H1 (cell line): ENCODE results near the gene ARHGAP26. TPM values are rescaled to one million over a fixed set of nuclear protein-coding genes. Genes with fewer than 3 reads are reported as not detected.

ENCODE experiments used
- CTCF ChIA-PET: fragments of 300-600 bp; sonication (Branson Sonifier 250); formaldehyde crosslinking; loops from one replicate; lab custom pipeline; 2021; ENCODE audit not compliant: partially characterized antibody; lab: Charles Lee
- POLR2A ChIA-PET: fragments of 300-600 bp; sonication (Branson Sonifier 250); formaldehyde crosslinking; loops from one replicate; lab custom pipeline; 2021; ENCODE audit warnings: inconsistent platforms; ENCODE audit not compliant: partially characterized antibody; lab: Charles Lee
- DNase-seq, 2 experiments: peaks; one replicate each; pipeline versions ENCODE4 v3.0.0 to v3.0.0-alpha.2; 2010 to 2022; ENCODE audit warnings: low spot score in 2 of 2, low read depth in 1 of 2, mixed read lengths in 1 of 2
- FAIRE-seq: peaks from 2 replicates; lab custom pipeline; 2011; peaks lifted over from hg19 to GRCh38; lab: Jason Lieb, UNC
- H2AFZ ChIP-seq: 2 replicates; pipeline ENCODE4 v1.8.1; 2012; ENCODE audit warnings: low read length, inconsistent platforms
- H2AK5ac ChIP-seq: 2 replicates; pipeline ENCODE4 v1.6.1; 2013; ENCODE audit warnings: low read depth, low read length
- H2BK120ac ChIP-seq: replicated peaks from 2 replicates; pipeline ENCODE3; 2013; ENCODE audit warnings: low read depth, low read length, inconsistent platforms
- H2BK12ac ChIP-seq: 2 replicates; pipeline ENCODE4 v1.6.1; 2013; ENCODE audit warnings: low read depth, low read length
- H2BK15ac ChIP-seq: 2 replicates; pipeline ENCODE4 v1.6.1; 2013; ENCODE audit warnings: low read length
- H2BK20ac ChIP-seq: 2 replicates; pipeline ENCODE4 v1.6.1; 2013; ENCODE audit warnings: low read length
- H2BK5ac ChIP-seq: 2 replicates; pipeline ENCODE4 v1.6.1; 2013; ENCODE audit warnings: low read depth, low read length
- H3K14ac ChIP-seq: 2 replicates; pipeline ENCODE4 v1.6.1; 2013; ENCODE audit warnings: inconsistent platforms; ENCODE audit not compliant: insufficient read length
- H3K18ac ChIP-seq: 2 replicates; pipeline ENCODE4 v1.6.1; 2013; ENCODE audit warnings: low read length; ENCODE audit errors: extremely low read depth
- H3K23ac ChIP-seq: 2 replicates; pipeline ENCODE4 v1.6.1; 2013; ENCODE audit warnings: inconsistent platforms; ENCODE audit not compliant: insufficient read length
- H3K23me2 ChIP-seq: 2 replicates; pipeline ENCODE4 v1.6.1; 2013; ENCODE audit warnings: low read depth, low read length
- H3K27ac ChIP-seq: 2 replicates; pipeline ENCODE4 v1.6.1; 2011; ENCODE audit warnings: low read depth, low read length, inconsistent platforms
- H3K27me3 ChIP-seq, 4 experiments: replicated peaks in 1 of 4; 1 replicate in 1 of 4; 2 replicates in 3 of 4; pipeline versions ENCODE4 v1.6.1 to v1.8.1; 2011 to 2013; ENCODE audit warnings: low read length in 3 of 4, mild to moderate bottlenecking in 3 of 4, inconsistent platforms in 2 of 4, mixed read lengths in 2 of 4, moderate library complexity in 1 of 4; ENCODE audit not compliant: control insufficient read depth in 3 of 4, insufficient read depth in 3 of 4; ENCODE audit errors: extremely low read depth in 1 of 4
- H3K36me3 ChIP-seq, 4 experiments: 2 replicates each; pipeline versions ENCODE4 v1.6.1 to v1.8.1; 2011 to 2013; ENCODE audit warnings: mild to moderate bottlenecking in 4 of 4, low read length in 3 of 4, moderate library complexity in 2 of 4, control low read depth in 1 of 4, inconsistent platforms in 1 of 4; ENCODE audit not compliant: insufficient read depth in 4 of 4, control insufficient read depth in 2 of 4
- H3K4ac ChIP-seq: replicated peaks from 2 replicates; pipeline ENCODE3; 2013; ENCODE audit warnings: low read length, low read depth, mixed read lengths, inconsistent platforms; ENCODE audit not compliant: insufficient read length
- H3K4me1 ChIP-seq, 4 experiments: replicated peaks in 1 of 4; 1 replicate in 1 of 4; 2 replicates in 3 of 4; pipeline versions ENCODE4 v1.6.1 to v1.8.1; 2011 to 2013; ENCODE audit warnings: low read length in 3 of 4, inconsistent platforms in 2 of 4, mixed read lengths in 1 of 4; ENCODE audit not compliant: insufficient read depth in 4 of 4, control insufficient read depth in 3 of 4
- H3K4me2 ChIP-seq, 2 experiments: 2 replicates each; pipeline versions ENCODE4 v1.6.1 to v1.8.1; 2011 to 2013; ENCODE audit warnings: low read depth in 2 of 2, low read length in 2 of 2, control low read depth in 1 of 2, inconsistent platforms in 1 of 2, mild to moderate bottlenecking in 1 of 2; ENCODE audit not compliant: insufficient read depth in 1 of 2
- H3K4me3 ChIP-seq, 4 experiments: fragments of 200-600, 300-600 bp in 1 of 4; sonication (generic), shearing (Covaris generic), sonication (Bioruptor Twin) in 1 of 4; 2 replicates each; pipeline versions ENCODE4 v1.5.1 to v1.8.1; 2011 to 2016; ENCODE audit warnings: low read length in 4 of 4, low read depth in 3 of 4, control low read depth in 2 of 4, inconsistent platforms in 2 of 4, mild to moderate bottlenecking in 2 of 4, mixed read lengths in 1 of 4, moderate library complexity in 1 of 4; ENCODE audit not compliant: insufficient read depth in 2 of 4; ENCODE audit errors: extremely low read depth in 1 of 4
- H3K56ac ChIP-seq: replicated peaks from 2 replicates; pipeline ENCODE3; 2013; ENCODE audit warnings: low read depth, mild to moderate bottlenecking, mixed read lengths, low read length, inconsistent platforms; ENCODE audit not compliant: insufficient read length
- H3K79me1 ChIP-seq: 2 replicates; pipeline ENCODE4 v1.6.1; 2013; ENCODE audit warnings: low read depth, low read length, control low read depth
- H3K79me2 ChIP-seq, 2 experiments: 2 replicates each; pipeline versions ENCODE4 v1.6.1 to v1.8.1; 2012 to 2013; ENCODE audit warnings: low read length in 2 of 2, mild to moderate bottlenecking in 2 of 2, inconsistent platforms in 1 of 2; ENCODE audit not compliant: insufficient read depth in 2 of 2, control insufficient read depth in 1 of 2
- H3K9ac ChIP-seq, 4 experiments: replicated peaks in 1 of 4; 1 replicate in 1 of 4; 2 replicates in 3 of 4; pipeline versions ENCODE4 v1.6.1 to v1.8.1; 2011 to 2013; ENCODE audit warnings: low read depth in 3 of 4, low read length in 3 of 4, control low read depth in 2 of 4, mild to moderate bottlenecking in 2 of 4, moderate library complexity in 2 of 4, inconsistent platforms in 1 of 4; ENCODE audit errors: extremely low read depth in 1 of 4
- H3K9me3 ChIP-seq, 2 experiments: 2 replicates each; pipeline versions ENCODE4 v1.6.1 to v1.8.1; 2012 to 2013; ENCODE audit warnings: mild to moderate bottlenecking in 2 of 2, moderate library complexity in 2 of 2, control low read depth in 1 of 2, inconsistent platforms in 1 of 2, low read depth in 1 of 2, low read length in 1 of 2, mixed read lengths in 1 of 2; ENCODE audit not compliant: insufficient read depth in 2 of 2
- H4K20me1 ChIP-seq, 2 experiments: replicated peaks in 1 of 2; 2 replicates each; pipeline versions ENCODE3 to v1.8.1; 2011 to 2013; ENCODE audit warnings: inconsistent platforms in 2 of 2, low read length in 2 of 2, mild to moderate bottlenecking in 1 of 2; ENCODE audit not compliant: insufficient read depth in 2 of 2, control insufficient read depth in 1 of 2
- H4K5ac ChIP-seq: 2 replicates; pipeline ENCODE4 v1.6.1; 2013; ENCODE audit warnings: low read length, low read depth, mixed read lengths, inconsistent platforms; ENCODE audit not compliant: insufficient read length
- H4K8ac ChIP-seq: 2 replicates; pipeline ENCODE4 v1.8.0; 2013; ENCODE audit warnings: mild to moderate bottlenecking, moderate library complexity, low read length, inconsistent platforms; ENCODE audit not compliant: insufficient read depth; ENCODE audit errors: extremely low read depth
- H4K91ac ChIP-seq: replicated peaks from 2 replicates; pipeline ENCODE3; 2013; ENCODE audit warnings: low read length, mixed read lengths, inconsistent platforms; ENCODE audit not compliant: insufficient read length
- ASH2L ChIP-seq: fragments of 200-600, 300-600 bp; sonication (generic); IDR thresholded peaks from one replicate; pipeline ENCODE4 v1.7.1; 2017; ENCODE audit warnings: low read length
- ATF3 ChIP-seq: IDR thresholded peaks from 2 replicates; pipeline ENCODE4 v1.6.1; 2011; ENCODE audit warnings: low read depth, mild to moderate bottlenecking, low read length; ENCODE audit not compliant: insufficient read depth
- CBX8 ChIP-seq: fragments of 300-800, 300-1000 bp; sonication (generic); IDR thresholded peaks from 2 replicates; pipeline ENCODE4 v1.7.1; 2016; ENCODE audit warnings: low read depth, low read length, borderline replicate concordance
- E2F6 ChIP-seq: IDR thresholded peaks from 2 replicates; pipeline ENCODE4 v1.6.1; 2012; ENCODE audit warnings: inconsistent platforms
- JUND ChIP-seq: IDR thresholded peaks from 2 replicates; pipeline ENCODE4 v1.6.1; 2011; ENCODE audit warnings: mild to moderate bottlenecking, improper control_type of control experiment, low read length
- KDM5A ChIP-seq: fragments of 200-600 bp; IDR thresholded peaks from 2 replicates; pipeline ENCODE4 v1.7.1; 2012; ENCODE audit warnings: mild to moderate bottlenecking, low read length, inconsistent platforms, mixed read lengths
- MAFK ChIP-seq: IDR thresholded peaks from 2 replicates; pipeline ENCODE4 v1.6.1; 2012; ENCODE audit warnings: low read depth, mild to moderate bottlenecking, improper control_type of control experiment, low read length
- RBBP5 ChIP-seq: IDR thresholded peaks from 2 replicates; pipeline ENCODE4 v1.7.1; 2012; ENCODE audit warnings: low read depth, mild to moderate bottlenecking, inconsistent platforms, low read length, moderate library complexity, borderline replicate concordance
- RFX5 ChIP-seq: IDR thresholded peaks from 2 replicates; pipeline ENCODE4 v1.6.1; 2011; ENCODE audit warnings: low read depth, low read length, improper control_type of control experiment, borderline replicate concordance
- SP4 ChIP-seq: IDR thresholded peaks from 2 replicates; pipeline ENCODE4 v1.6.1; 2012; ENCODE audit warnings: low read length, inconsistent platforms
- whole genome bisulfite sequencing, 2 experiments: shearing (Covaris generic) in 1 of 2; methylation state at CpG; one replicate each; pipeline versions ENCODE4 v1.1.6 to v1.1.7; 2013 to 2015; ENCODE audit warnings: low lambda C conversion rate in 2 of 2, mixed read lengths in 2 of 2, inconsistent platforms in 1 of 2, low coverage in 1 of 2, missing lambda C conversion rate in 1 of 2; ENCODE audit not compliant: insufficient replicate concordance in 2 of 2, insufficient coverage in 1 of 2, insufficient read length in 1 of 2; ENCODE audit errors: extremely low coverage in 1 of 2, missing lambda C conversion rate in 1 of 2; 5-methylcytosine and 5-hydroxymethylcytosine counted together
- polyA plus RNA-seq, 7 experiments: library from polyadenylated mRNA; depleted of rRNA in 3 of 7; stranded (reverse) in 5 of 7; unstranded in 2 of 7; fragments of >200 nt in 5 of 7; fragments of 200-250 nt in 2 of 7; gene quantifications; 1 replicate in 5 of 7; 2 replicates in 1 of 7; 4 replicates in 1 of 7; pipeline versions ENCODE4 v1.2.1 to v1.2.3, GENCODE V29; 2011 to 2013; ENCODE audit warnings: missing spikeins in 2 of 7, mixed read lengths in 2 of 7
- total RNA-seq: library from RNA; stranded (reverse); fragmentation: NEBNext Ultra II Directional; extraction: Animal tissue kit (Norgen Biotek cat#: 25700); gene quantifications from 2 replicates; pipeline ENCODE4 v1.2.1, GENCODE V29; 2021

The ARHGAP26 gene
- total and polyA plus RNA-seq, 2 of the 8 experiments (the other 6 are each of a cell fraction or from before 2014, with no cell fraction given) = 7.1 to 24.8 TPM

- CTCF ChIA-PET = interaction anchor here (2.9 kb wide), 1 partner anchor 15 kb away, joined by 16 read pairs; no protein-coding TSS in a partner anchor
- no peak overlapping the region for H2BK12ac ChIP-seq
- TF ChIP-seq E2F6 (no peak), ASH2L (no peak), MAFK (no peak), ATF3 (no peak), CBX8 (no peak), RBBP5 (no peak), JUND (no peak), SP4 (no peak), RFX5 (no peak), KDM5A (no peak)
Measured at GRCh38 chr5:142930395-142931110, 160.4 kb downstream of the ARHGAP26 start.

More at GRCh38 chr5:142930395-142931110, 160.4 kb downstream of the ARHGAP26 start:
- no peak overlapping the region for H3K27ac ChIP-seq
- H2AK5ac ChIP-seq = no peak overlapping the region
- no peak overlapping the region for H3K14ac ChIP-seq
- no peak overlapping the region for H2BK20ac ChIP-seq
- peaks cover 0 to 3% (median 0%) of the 10 kb centered on the region in 4 experiments; a peak in 3 of 7 replicates for H3K4me1 ChIP-seq
- FAIRE-seq (no peak), DNase-seq (no peak)
- H3K9me3 ChIP-seq = no peaks in the 10 kb centered on the region
- H4K8ac ChIP-seq = no peak overlapping the region
- H3K4me2 ChIP-seq = no peak overlapping the region
- H3K18ac ChIP-seq = no peak overlapping the region
- POLR2A ChIA-PET = no interaction called here
- H3K9ac ChIP-seq = no peak overlapping the region
- H3K79me2 ChIP-seq = no peaks in the 10 kb centered on the region
- H3K4me3 ChIP-seq = no peak overlapping the region
- H3K27me3 ChIP-seq = no peaks in the 10 kb centered on the region
- H4K20me1 ChIP-seq = no peaks in the 10 kb centered on the region
- H3K23me2 ChIP-seq = no peaks in the 10 kb centered on the region
- H3K79me1 ChIP-seq = no peaks in the 10 kb centered on the region
- no peak overlapping the region for H4K5ac ChIP-seq
- H2AFZ ChIP-seq = no peak overlapping the region
- no peak overlapping the region for H2BK15ac ChIP-seq
- H3K23ac ChIP-seq = no peak overlapping the region
- peaks cover 0 to 5% (median 0%) of the 10 kb centered on the region in 4 experiments; a peak in 2 of 8 replicates for H3K36me3 ChIP-seq
- no peak overlapping the region for H4K91ac ChIP-seq
- H2BK5ac ChIP-seq = no peak overlapping the region
- no peak overlapping the region for H3K4ac ChIP-seq
- H3K56ac ChIP-seq = no peak overlapping the region
- 84 to 100% methylated on average over 2 to 7 of the region's 7 CpGs for WGBS, 2 experiments
- H2BK120ac ChIP-seq = no peak overlapping the region
